Midbrain (tissue), 1 donor: Measurements from ENCODE around the gene UMODL1.
"Not testable (repeated sequence)": the region's sequence is repeated elsewhere in the genome, so short reads cannot be mapped to it uniquely, and the experiment has no call there.

Experiments
- DNase-seq: peaks from one replicate; lab custom pipeline; 2025; lab: John Stamatoyannopoulos, UW

The UMODL1 gene

DNA sequence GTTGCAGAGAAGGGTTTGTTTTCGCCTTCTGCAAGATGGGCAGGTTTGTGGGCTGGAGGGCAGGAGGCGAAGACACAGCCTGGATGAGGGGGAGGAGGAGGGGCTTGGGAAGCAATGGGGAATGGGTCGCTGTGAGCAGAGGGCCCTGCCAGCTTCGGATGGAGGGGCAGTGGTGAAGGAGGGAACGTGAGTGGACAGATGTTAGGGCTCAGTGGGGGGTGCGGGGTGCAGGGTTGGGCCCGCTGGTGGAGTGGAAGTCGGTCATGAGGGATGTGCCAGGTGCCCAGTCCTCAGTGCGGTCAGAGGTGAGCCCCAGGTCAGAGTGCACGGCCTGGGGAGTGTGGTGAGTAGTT, 92.4 kb downstream of the UMODL1 start:
- DNase-seq: no peak

DNA sequence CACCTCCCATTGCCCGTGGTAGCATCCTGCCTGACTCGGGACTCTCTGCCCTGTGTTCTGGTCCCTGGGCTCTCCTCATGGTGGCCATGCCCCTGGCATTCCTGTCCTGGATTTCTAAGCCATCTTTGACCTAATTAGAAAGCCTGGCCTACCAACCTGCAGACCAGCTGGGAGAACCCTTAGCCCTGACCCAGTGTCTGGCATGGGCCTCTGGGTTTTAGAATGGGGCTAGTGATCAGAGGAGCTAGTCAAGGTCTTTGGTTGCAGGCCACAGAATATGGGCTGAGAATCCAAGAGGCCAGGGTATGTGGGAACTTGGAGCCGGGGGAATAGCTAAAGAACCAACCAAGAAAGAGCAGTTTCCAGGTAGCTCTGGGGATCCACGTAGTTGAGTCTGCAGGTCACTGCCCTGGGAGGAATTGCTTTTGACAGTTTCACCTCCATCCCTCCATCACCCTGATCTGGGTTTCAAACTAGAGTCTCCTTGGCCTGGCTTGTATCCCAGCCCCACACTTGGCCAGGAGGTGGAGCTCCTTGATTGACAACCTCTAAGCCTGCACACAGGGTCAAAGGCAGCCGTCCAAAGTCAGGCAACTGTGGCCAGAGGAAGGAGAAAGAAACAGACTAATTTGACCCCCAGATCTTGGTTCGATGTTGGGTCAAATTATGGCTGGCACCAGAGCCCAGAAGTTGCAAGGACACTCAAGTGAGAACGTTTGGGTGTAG, 93.1 kb downstream of the UMODL1 start:
- peak; percentile 82 for DNase-seq

DNA sequence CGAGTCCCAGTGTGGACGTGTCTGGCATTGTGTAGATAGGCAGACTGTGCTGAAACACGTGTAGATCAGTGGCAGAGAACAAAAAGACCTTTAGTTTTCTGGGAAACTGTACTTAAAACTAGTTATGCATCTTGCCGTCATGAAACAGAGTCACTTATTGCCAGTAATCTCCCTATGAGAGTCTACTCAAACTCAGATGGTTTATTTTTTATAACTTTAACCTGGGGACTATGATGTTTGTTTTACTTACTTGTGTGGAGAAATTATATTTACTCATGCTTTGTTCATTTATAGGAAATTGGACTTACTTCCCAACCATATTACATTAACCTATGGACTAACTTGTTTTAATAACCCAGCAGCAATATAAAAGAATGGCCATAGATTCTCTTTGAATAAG, 93.7 kb downstream of the UMODL1 start:
- DNase-seq: no peak

DNA sequence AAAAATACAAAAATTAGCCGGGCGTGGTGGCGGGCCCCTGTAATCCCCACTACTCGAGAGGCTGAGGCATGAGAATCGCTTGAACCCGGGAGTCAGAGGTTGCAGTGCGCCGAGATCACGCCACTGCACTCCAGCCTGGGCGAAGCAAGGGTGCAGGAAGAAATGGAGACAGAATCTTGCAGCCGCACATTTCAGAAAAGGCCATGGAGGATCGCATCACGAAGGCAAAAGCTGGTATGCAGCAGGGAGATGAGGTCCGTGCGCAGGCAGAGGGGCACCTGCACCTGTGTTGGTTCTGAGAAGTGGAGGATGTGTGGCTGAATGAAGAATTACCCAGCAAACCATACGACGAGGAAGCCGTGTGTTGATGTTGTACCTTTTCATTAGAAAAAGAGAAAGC, 94.8 kb downstream of the UMODL1 start:
- no peak for DNase-seq

DNA sequence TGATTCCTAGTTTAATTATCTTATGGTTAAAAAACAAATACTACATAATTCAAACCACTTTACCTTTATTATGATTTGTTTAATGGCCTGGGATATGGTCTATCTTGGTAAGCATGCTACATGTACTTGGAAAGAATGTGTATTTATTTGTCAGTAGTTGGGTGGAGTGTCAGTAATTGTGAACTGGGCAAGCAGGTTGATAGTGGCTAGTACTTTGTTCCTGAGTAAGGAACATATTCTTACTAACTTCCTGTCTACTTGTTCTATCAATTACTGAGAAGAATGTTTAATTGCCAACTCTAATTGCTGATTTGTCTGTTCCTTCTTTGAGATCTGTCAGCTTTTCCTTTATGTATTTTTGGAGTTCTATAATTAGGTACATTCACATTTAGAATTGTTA, 98.6 kb downstream of the UMODL1 start:
- no peak for DNase-seq

- DNase-seq: peak; percentile 82
Measured at GRCh38 chr21:42171091-42172053, 100.3 kb downstream of the UMODL1 start.

DNA sequence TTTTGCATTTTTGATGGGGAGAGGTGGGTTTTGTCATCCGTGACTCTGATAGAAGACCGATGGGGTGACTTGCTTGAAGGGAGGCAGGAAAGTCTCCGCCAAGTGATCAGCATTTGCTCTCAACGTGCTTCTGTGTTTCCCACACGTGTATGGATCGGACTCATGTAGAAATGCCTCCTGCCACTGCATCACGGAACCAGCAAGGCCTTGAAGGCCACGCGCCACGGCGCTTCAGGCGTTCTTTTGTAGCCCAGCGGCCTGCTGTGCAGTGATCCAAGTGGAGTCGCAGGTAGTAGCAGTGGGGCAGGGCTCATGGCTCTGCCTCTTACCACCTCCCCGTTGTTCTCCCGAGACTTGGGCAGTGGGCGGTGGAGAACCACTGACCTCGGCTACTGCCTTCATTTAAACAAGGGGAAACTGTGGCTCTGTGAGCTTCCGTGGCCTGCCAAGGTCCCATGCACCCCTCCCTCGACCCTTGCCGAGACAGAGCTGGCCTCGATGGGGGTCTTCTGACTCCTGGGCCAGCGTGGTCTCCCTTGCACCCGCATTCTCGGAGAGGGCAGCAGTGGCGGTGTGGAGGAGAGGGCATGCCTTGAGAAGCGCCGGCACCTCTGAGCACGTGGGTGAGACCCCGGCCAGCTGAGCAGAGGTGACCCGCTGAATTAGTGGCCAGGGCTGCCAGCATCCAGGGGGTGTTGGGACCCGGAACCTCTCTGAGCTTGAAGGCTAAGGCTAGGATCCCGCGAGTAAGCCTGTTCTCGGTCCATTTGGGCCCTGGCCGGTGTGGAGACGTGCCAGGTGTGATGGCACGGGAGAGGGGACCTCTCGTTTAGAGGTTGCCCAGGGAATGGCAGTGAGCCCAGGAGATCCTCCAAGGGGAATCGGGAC, 101.7 kb downstream of the UMODL1 start:
- no peak for DNase-seq

- DNase-seq: no peak
Measured at GRCh38 chr21:42174173-42174572, 103.1 kb downstream of the UMODL1 start.

DNA sequence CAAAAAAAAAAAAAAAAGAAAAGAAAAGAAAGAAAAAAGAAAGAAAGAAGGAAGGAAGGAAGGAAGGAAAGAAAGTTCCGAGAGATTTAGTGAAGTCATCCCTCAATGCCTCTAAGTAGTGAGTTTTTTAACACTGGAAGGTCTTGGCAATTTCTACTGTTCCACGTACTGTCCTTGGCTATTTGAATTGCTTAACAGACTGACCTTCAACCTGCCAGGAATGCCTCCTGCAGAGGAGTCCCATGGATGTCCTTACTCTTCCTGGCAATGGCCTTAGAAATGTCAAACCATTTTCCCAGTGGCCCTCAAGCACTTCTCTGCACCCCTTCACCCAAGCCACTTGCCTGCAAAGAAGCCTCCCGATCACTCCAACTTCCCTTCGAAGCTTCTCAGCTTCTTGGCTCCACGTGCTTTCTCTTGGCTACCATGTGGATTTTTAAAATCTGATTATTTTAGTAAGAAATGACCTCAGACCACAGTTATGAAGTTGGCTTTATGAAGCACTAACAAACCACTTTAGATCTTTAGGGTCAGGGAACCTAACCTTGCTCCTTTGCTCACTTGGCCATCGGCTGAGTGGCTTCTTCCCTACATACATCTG, 104.1 kb downstream of the UMODL1 start:
- DNase-seq: no peak

GRCh38 chr21:42176859-42177258, 105.7 kb downstream of the UMODL1 start:
- DNase-seq: no peak

GRCh38 chr21:42179316-42179715, 108.2 kb downstream of the UMODL1 start:
- DNase-seq: peak; percentile 7

DNA sequence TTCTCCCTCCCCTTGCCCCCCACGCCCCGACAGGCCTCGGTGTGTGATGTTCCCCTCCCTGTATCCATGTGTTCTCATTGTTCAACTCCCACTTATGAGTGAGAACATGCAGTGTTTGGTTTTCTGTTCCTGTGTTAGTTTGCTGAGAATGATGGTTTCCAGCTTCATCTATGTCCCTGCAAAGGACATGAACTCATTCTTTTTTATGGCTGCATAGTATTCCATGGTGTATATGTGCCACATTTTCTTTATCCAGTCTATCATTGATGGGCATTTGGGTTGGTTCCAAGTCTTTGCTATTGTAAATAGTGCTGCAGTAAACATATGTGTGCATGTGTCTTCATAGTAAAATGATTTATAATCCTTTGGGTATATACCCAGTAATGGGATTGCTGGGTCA, 108.9 kb downstream of the UMODL1 start:
- not testable (repeated sequence) for DNase-seq

DNA sequence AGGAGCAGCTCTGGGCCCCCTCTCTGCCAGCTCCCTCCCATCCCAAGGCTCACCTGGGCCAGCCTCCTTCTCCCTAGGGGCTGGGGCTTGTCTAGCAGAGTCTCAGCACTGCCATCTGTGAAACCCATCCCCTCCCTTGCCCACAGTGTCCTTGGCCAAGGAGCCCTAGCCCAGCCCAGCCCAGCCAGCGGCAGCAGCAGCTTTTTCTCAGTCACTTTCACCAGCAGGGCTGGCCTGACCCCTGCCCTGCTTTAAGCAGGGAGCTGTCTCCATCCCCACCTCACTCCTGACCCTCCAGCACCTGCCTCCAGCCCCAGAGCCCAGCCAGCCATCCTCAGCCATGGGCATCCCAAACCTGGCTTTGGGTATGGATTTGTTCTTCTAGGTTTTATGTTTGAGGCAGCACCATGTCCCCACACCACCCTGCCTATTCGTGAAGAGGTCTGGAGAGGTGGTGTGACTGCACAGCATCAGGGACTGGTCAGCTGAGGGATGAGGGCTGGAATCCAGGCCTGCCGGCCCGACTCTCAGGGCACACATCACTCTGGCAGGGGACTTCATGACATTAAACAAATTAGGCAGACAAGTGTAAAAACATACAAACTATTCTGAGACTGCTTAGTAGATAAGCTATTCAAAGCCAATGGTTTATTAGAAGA, 111.7 kb downstream of the UMODL1 start:
- DNase-seq: no peak

- no peak for DNase-seq
Measured at GRCh38 chr21:42183374-42184266, 112.5 kb downstream of the UMODL1 start.

- DNase-seq: no peak
Measured at GRCh38 chr21:42186591-42186990, 115.5 kb downstream of the UMODL1 start.

- peak; percentile 42 for DNase-seq
Measured at GRCh38 chr21:42187976-42188653, 117.0 kb downstream of the UMODL1 start.

DNA sequence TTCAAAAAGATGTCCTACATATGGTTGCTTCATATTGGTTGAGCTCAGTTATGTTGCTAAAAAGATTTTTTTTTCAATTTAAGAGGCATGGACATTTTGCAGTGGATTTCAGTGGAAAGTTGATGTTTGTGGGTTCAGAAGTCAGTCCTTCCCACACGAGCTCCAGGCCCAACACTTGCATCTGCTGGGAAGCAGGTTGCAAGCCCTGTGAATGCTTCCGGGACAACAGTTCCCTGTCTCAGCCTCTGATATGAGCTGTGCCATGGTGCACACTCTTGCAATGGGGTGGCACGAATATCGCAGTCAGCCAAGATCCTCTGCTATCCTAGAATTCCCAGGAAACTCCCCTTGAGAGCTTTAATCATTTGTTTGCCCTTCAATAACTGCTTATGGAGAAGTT, 117.5 kb downstream of the UMODL1 start:
- no peak for DNase-seq

GRCh38 chr21:42189431-42189830, 118.3 kb downstream of the UMODL1 start:
- no peak for DNase-seq

DNA sequence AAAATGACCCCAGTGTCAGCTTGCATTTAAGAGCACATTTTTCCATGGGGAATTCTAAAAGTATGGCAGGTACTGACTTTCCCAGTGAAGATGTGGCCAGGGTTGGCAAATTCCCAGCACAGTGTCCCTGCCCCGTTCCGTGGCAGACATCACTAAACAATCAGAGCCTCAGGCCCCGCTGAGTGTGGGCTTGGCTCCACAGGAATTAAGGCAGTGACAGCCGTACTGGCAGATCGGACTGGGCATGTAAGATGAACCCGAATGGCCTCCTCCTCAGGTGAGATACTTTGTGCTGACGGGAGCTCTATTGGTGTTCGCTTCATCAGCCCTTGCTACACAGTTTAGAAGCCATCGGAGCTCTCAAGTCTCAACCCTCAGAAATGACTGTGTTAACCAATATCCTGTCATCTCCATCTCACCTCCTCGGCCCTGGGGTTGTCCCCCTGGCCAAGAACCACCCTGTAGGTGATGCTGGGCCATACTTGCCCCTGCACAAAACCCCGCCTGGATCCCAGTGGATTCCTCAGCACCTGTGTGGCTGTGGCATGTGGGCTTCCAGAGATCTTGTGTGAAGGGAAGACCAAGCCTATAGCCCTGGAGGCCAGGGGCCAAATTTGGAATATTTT, 118.9 kb downstream of the UMODL1 start:
- no peak for DNase-seq
